Ovary (tissue), 9 donors: ENCODE data around the gene HEPACAM. TPM values are rescaled to one million over a fixed set of nuclear protein-coding genes. Genes with fewer than 3 reads are reported as not detected.

ENCODE experiments used
- DNase-seq, 5 donors: peaks; one replicate each; pipeline ENCODE4 v3.0.0-alpha.2; 2019 to 2020
- H3K27ac ChIP-seq, 2 donors: fragments of 200-600 bp; one replicate each; pipeline versions ENCODE4 v1.5.1 to v1.8.0; 2019 to 2022
- H3K27me3 ChIP-seq: fragments of 200-600 bp; one replicate; pipeline ENCODE4 v1.8.0; 2022
- H3K36me3 ChIP-seq: fragments of 200-600 bp; sonication (generic); one replicate; pipeline ENCODE4 v1.5.1; 2019
- H3K4me1 ChIP-seq: one replicate; pipeline ENCODE4 v1.8.1; 2013; ENCODE audit warnings: mild to moderate bottlenecking, moderate library complexity; ENCODE audit not compliant: insufficient read depth
- H3K4me3 ChIP-seq: fragments of 200-600 bp; sonication (generic); one replicate; pipeline ENCODE4 v1.5.1; 2017
- H3K9me3 ChIP-seq, 2 donors: fragments of 200-600 bp in 1 of 2; sonication (generic) in 1 of 2; one replicate each; pipeline versions ENCODE4 v1.5.1 to v1.8.1; 2013 to 2019; ENCODE audit warnings: mild to moderate bottlenecking in 1 of 2, moderate library complexity in 1 of 2
- CTCF ChIP-seq, 3 donors: fragments of 450-650 bp in 2 of 3; fragments of 200-600 bp in 1 of 3; IDR thresholded peaks; one replicate each; pipeline versions ENCODE4 v1.5.1 to v1.8.0; 2016 to 2022; ENCODE audit warnings: antibody characterized with exemption in 3 of 3, mild to moderate bottlenecking in 1 of 3
- EP300 ChIP-seq: sonication (generic); formaldehyde crosslinking; IDR thresholded peaks from one replicate; pipeline ENCODE4 v1.6.1; 2017; ENCODE audit warnings: antibody characterized with exemption
- POLR2A ChIP-seq: fragments of 450-650 bp; IDR thresholded peaks from one replicate; pipeline ENCODE4 v1.6.1; 2017; ENCODE audit warnings: antibody characterized with exemption, mild to moderate bottlenecking, moderate library complexity
- WGBS, 3 donors: extraction: QIAGEN DNeasy Blood & Tissue Kit in 1 of 3; methylation state at CpG; one replicate each; pipeline versions ENCODE4 v1.1.5 to v1.1.7; 2013 to 2017; 5-methylcytosine and 5-hydroxymethylcytosine counted together
- intact Hi-C, 4 donors: fragments of 100-400 bp; cut with DNase I; formaldehyde crosslinking; loops; one replicate each; pipeline versions ENCODE4 v1.11.0 to v1.15.1; 2022 to 2023
- polyA plus RNA-seq, 2 donors: library from polyadenylated mRNA; stranded (reverse); fragments of 200-250 nt in 1 of 2; fragments of 350-450 nt in 1 of 2; fragmentation: Illumina TruSeq in 1 of 2; extraction: RNeasy Lipid Tissue Mini Kit (QIAGEN cat#74804) in 1 of 2; gene quantifications; one replicate each; pipeline ENCODE4 v1.2.3, GENCODE V29; 2013 to 2014
- total RNA-seq, 7 donors: library from RNA; depleted of rRNA in 2 of 7; stranded (reverse); fragments of >200 nt in 2 of 7; fragmentation: NEBNext Ultra II Directional in 3 of 7; extraction: Animal tissue kit (Norgen Biotek cat#: 25700) in 3 of 7; gene quantifications; one replicate each; pipeline versions ENCODE4 v1.1.0 to v1.2.4, GENCODE V29; 2016 to 2023
- donor health status: DM: no; HTN: no; CAD: no; lungs with moderate emphysema.
- donor health status: DM: no; HTN: no; CAD: no.
- donor health status: Bipolar disorder and iron deficiency.
- donor health status: DM: yes; HTN: yes; CAD: no.
- donor health status: DM: no; HTN: no; CAD: no.
- donor health status: DM: yes; HTN: yes; CAD: no.

The HEPACAM gene
- total and polyA plus RNA-seq, 9 donors = 0.10 to 0.13 (median 0.10) TPM; not detected in 6

- no peak overlapping the region for H3K4me3 ChIP-seq
- 90 to 93% (median 91%) methylated on average over 2 of the region's 2 CpGs for WGBS, 3 donors
- no peaks in the 10 kb centered on the region for H3K9me3 ChIP-seq
- H3K36me3 ChIP-seq = no peaks in the 10 kb centered on the region
- intact Hi-C loops = no loop called here
- peak overlapping the region; percentile 13 to 24 for H3K27ac ChIP-seq
- no peak for DNase-seq
- H3K27me3 ChIP-seq = no peaks in the 10 kb centered on the region
- peaks cover 24% of the 10 kb centered on the region for H3K4me1 ChIP-seq
- no peak for TF ChIP-seq CTCF (IDR thresholded peaks at IDR 0.05)
- TF ChIP-seq EP300 = no peak
- no peak for TF ChIP-seq POLR2A
Observed at GRCh38 chr11:124892146-124892545, 43.7 kb downstream of the HEPACAM start.

- DNase-seq = peak in 2 of 5 donors; percentile 19 to 24
- no peak overlapping the region for H3K27ac ChIP-seq
- 54 to 65% (median 61%) methylated on average over 12 of the region's 12 CpGs for WGBS, 3 donors
- H3K9me3 ChIP-seq = no peaks in the 10 kb centered on the region
- intact Hi-C loops = no loop called here
- H3K4me1 ChIP-seq = peaks cover 18% of the 10 kb centered on the region
- H3K4me3 ChIP-seq = no peak overlapping the region
- TF ChIP-seq POLR2A = no peak
- no peak for TF ChIP-seq CTCF (IDR thresholded peaks at IDR 0.05)
- no peak for TF ChIP-seq EP300
- no peaks in the 10 kb centered on the region for H3K36me3 ChIP-seq
- H3K27me3 ChIP-seq = no peaks in the 10 kb centered on the region
Observed at GRCh38 chr11:124891373-124891861, 44.4 kb downstream of the HEPACAM start.

- Histone ChIP-seq H3K27ac (no peak overlapping the region), H3K4me1 (peaks cover 18% of the 10 kb centered on the region), H3K9me3 (no peaks in the 10 kb centered on the region), H3K4me3 (no peak overlapping the region), H3K27me3 (no peaks in the 10 kb centered on the region), H3K36me3 (no peaks in the 10 kb centered on the region)
- no peak for TF ChIP-seq POLR2A
- TF ChIP-seq EP300 = no peak
- TF ChIP-seq CTCF (IDR thresholded peaks at IDR 0.05) = no peak
- no peak for DNase-seq
- WGBS, 3 donors = 67 to 79% (median 71%) methylated on average over 9 of the region's 9 CpGs
- intact Hi-C loops = no loop called here
Observed at GRCh38 chr11:124890683-124891372, 45.0 kb downstream of the HEPACAM start.

GRCh38 chr11:124890151-124890550 is 45.7 kb downstream of the HEPACAM start:
- DNase-seq = no peak
- Histone ChIP-seq H3K9me3 (no peaks in the 10 kb centered on the region), H3K4me1 (peaks cover 19% of the 10 kb centered on the region)

More at GRCh38 chr11:124890151-124890550, 45.7 kb downstream of the HEPACAM start:
- intact Hi-C loops = no loop called here
- WGBS, 3 donors = 88 to 98% (median 97%) methylated on average over 2 of the region's 2 CpGs
- Histone ChIP-seq H3K27ac (no peak overlapping the region), H3K27me3 (no peaks in the 10 kb centered on the region), H3K36me3 (no peaks in the 10 kb centered on the region), H3K4me3 (no peak overlapping the region)
- TF ChIP-seq EP300 (no peak), POLR2A (no peak), CTCF (IDR thresholded peaks at IDR 0.05) (no peak)
